Choroid plexus epithelial cell (primary cell): ENCODE measurements around the gene KIFC1.
"Not testable (repeated sequence)": the region's sequence is repeated elsewhere in the genome, so short reads cannot be mapped to it uniquely, and the experiment has no call there.

Experiments
- DNase-seq: peaks from one replicate; pipeline ENCODE4 v3.0.0-alpha.2; 2010; ENCODE audit warnings: low read depth
- H3K4me3 ChIP-seq: 2 replicates; pipeline ENCODE4 v1.5.1; 2011; ENCODE audit warnings: low read depth, mild to moderate bottlenecking, control low read depth, low read length, moderate library complexity
- TF ChIP-seq, protein P1 (sequence below): conservative IDR thresholded peaks from 2 replicates; pipeline ENCODE4 v1.5.1; 2011; ENCODE audit warnings: low read depth, mild to moderate bottlenecking, control low read depth, inconsistent platforms, low read length, moderate library complexity

The KIFC1 gene

GRCh38 chr6:33375143-33375671, 16.4 kb upstream of the KIFC1 start:
- peak; percentile 97 for DNase-seq
- no peak overlapping the region for H3K4me3 ChIP-seq
- TF ChIP-seq, protein P1, sequence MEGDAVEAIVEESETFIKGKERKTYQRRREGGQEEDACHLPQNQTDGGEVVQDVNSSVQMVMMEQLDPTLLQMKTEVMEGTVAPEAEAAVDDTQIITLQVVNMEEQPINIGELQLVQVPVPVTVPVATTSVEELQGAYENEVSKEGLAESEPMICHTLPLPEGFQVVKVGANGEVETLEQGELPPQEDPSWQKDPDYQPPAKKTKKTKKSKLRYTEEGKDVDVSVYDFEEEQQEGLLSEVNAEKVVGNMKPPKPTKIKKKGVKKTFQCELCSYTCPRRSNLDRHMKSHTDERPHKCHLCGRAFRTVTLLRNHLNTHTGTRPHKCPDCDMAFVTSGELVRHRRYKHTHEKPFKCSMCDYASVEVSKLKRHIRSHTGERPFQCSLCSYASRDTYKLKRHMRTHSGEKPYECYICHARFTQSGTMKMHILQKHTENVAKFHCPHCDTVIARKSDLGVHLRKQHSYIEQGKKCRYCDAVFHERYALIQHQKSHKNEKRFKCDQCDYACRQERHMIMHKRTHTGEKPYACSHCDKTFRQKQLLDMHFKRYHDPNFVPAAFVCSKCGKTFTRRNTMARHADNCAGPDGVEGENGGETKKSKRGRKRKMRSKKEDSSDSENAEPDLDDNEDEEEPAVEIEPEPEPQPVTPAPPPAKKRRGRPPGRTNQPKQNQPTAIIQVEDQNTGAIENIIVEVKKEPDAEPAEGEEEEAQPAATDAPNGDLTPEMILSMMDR: no peak

GRCh38 chr6:33377171-33377570, 14.5 kb upstream of the KIFC1 start:
- TF ChIP-seq, protein P1: no peak
- H3K4me3 ChIP-seq: no peak overlapping the region
- no peak for DNase-seq

DNA sequence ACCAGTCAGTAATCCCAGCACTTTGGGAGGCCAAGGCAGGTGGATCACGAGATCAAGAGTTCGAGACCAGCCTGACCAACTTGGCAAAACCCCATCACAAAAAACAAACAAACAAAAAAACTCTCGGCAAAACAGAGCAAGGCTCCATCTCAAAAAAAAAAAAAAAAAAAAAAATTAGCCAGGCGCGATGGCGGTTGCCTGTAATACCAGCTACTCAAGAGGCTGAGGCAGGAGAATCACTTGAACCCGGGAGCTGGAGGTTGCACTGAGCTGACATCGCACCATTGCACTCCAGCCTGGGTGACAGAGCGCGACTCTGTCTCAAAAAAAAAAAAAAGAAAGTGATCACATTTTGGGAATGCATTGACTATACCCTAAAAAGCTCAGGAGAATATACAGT, 12.4 kb upstream of the KIFC1 start:
- DNase-seq, H3K4me3 ChIP-seq: not testable (repeated sequence)

- DNase-seq: no peak
- no peak overlapping the region for H3K4me3 ChIP-seq
- TF ChIP-seq, protein P1: no peak
Measured at GRCh38 chr6:33380272-33380981, 11.2 kb upstream of the KIFC1 start.

DNA sequence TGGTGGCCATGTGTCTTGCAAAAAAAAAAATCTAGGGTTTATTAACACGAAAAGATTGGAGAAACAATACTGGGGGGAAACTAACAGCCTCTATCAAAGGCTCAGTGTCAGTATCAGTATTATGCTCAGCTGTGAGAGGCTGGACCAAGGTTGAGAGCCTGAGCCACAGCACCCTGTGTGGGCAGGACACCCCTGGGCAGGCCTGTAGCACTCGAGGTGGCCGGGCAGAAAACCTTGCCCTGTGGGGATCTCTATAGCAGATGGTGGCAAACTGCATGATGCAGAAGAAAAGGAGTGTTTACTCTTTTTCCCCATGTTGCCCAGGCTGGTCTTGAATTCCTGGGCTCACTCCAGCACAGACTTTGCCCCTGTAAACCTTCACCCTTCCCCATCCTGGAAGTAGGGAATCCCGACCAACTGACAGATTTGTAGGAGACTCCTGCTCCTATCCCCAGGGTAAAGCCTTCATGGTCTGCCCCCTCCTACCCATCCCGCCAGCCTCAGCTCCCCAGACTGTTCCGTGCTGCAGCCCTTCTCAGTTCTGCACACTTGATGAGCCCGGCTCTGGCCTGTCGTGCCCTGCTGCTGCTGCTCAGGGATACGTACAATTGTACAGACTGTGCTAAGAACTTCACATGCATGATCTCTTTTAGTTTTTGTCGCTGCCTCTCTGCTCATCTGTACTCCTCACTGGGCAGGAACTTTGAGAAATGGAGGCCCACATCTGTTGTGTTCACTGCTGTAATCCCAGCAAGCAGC, 8.0 kb upstream of the KIFC1 start:
- TF ChIP-seq, protein P1: no peak
- DNase-seq: no peak
- H3K4me3 ChIP-seq: no peak overlapping the region

- TF ChIP-seq, protein P1: peak; percentile 56
- no peak overlapping the region for H3K4me3 ChIP-seq
- peak; percentile 77 for DNase-seq
Measured at GRCh38 chr6:33384581-33385020, 7.0 kb upstream of the KIFC1 start.

- no peak for DNase-seq
- TF ChIP-seq, protein P1: no peak
- no peak overlapping the region for H3K4me3 ChIP-seq
Measured at GRCh38 chr6:33390173-33390572, 1.4 kb upstream of the KIFC1 start.
